Right atrium auricular region (tissue), 2 donors: ENCODE data around the gene ATXN1. TPM values are rescaled to one million over a fixed set of nuclear protein-coding genes. Genes with fewer than 3 reads are reported as not detected.
A peak's percentile ranks its signal among the peaks of the same experiment; 100 is the strongest.
"Not testable (repeated sequence)": the region's sequence is repeated elsewhere in the genome, so short reads cannot be mapped to it uniquely, and the experiment has no call there.

ENCODE experiments used
- DNase-seq: peaks from one replicate; pipeline ENCODE4 v3.0.0-alpha.2; 2019; ENCODE audit warnings: low spot score
- H3K27ac ChIP-seq, 2 donors: fragments of 200-600 bp; sonication (generic); 1 replicate in 1 of 2; 2 replicates in 1 of 2; pipeline ENCODE4 v1.5.1; 2016 to 2019
- H3K27me3 ChIP-seq, 2 donors: fragments of 200-600 bp; sonication (generic); one replicate each; pipeline versions ENCODE4 v1.5.1 to v1.6.0; 2017 to 2019
- H3K36me3 ChIP-seq: fragments of 200-600 bp; sonication (generic); one replicate; pipeline ENCODE4 v1.5.1; 2016
- H3K4me1 ChIP-seq, 2 donors: fragments of 200-600 bp; sonication (generic); one replicate each; pipeline versions ENCODE4 v1.5.1 to v1.6.0; 2017 to 2019
- H3K4me3 ChIP-seq, 2 donors: fragments of 200-600 bp; sonication (generic); 1 replicate in 1 of 2; 2 replicates in 1 of 2; pipeline ENCODE4 v1.5.1; 2017 to 2019; ENCODE audit warnings: mild to moderate bottlenecking in 1 of 2, moderate library complexity in 1 of 2
- H3K9me3 ChIP-seq, 2 donors: fragments of 200-600 bp; sonication (generic); one replicate each; pipeline ENCODE4 v1.5.1; 2019
- CTCF ChIP-seq, 2 donors: fragments of 200-600 bp; sonication (generic); IDR thresholded peaks; one replicate each; pipeline ENCODE4 v1.5.1; 2019; ENCODE audit warnings: antibody characterized with exemption in 2 of 2
- total RNA-seq, 2 donors: library from RNA; depleted of rRNA; stranded (reverse); fragments of >200 nt; gene quantifications; one replicate each; pipeline ENCODE4 v1.1.0, GENCODE V29; 2016

Gene ATXN1
- total RNA-seq, 2 donors from 2014 or later: 41.8 to 62.0 TPM

GRCh38 chr6:16386057-16386456, 375.2 kb downstream of the ATXN1 start:
- H3K4me1 ChIP-seq: peaks cover 0 to under 1% of the 10 kb centered on the region in 2 donors
- H3K36me3 ChIP-seq: no peaks in the 10 kb centered on the region
- no peak overlapping the region for H3K27ac ChIP-seq
- H3K9me3 ChIP-seq: no peaks in the 10 kb centered on the region
- H3K27me3 ChIP-seq: no peaks in the 10 kb centered on the region
- no peak for DNase-seq
- H3K4me3 ChIP-seq: no peak overlapping the region
- TF ChIP-seq CTCF (IDR thresholded peaks at IDR 0.05): no peak

GRCh38 chr6:16383607-16384206, 377.6 kb downstream of the ATXN1 start:
- no peaks in the 10 kb centered on the region for H3K36me3 ChIP-seq
- DNase-seq: no peak
- no peaks in the 10 kb centered on the region for H3K9me3 ChIP-seq
- no peaks in the 10 kb centered on the region for H3K27me3 ChIP-seq
- TF ChIP-seq CTCF (IDR thresholded peaks at IDR 0.05): no peak
- no peak overlapping the region for H3K27ac ChIP-seq
- no peak overlapping the region for H3K4me3 ChIP-seq
- H3K4me1 ChIP-seq: no peaks in the 10 kb centered on the region

- not testable (repeated sequence) for H3K4me3 ChIP-seq, H3K27ac ChIP-seq, H3K9me3 ChIP-seq, H3K27me3 ChIP-seq, H3K36me3 ChIP-seq, DNase-seq, H3K4me1 ChIP-seq
Observed at GRCh38 chr6:16381968-16382367, 379.3 kb downstream of the ATXN1 start.

GRCh38 chr6:16380220-16380809, 380.9 kb downstream of the ATXN1 start:
- peak overlapping the region; percentile 11 to 55 for H3K27ac ChIP-seq
- H3K4me1 ChIP-seq: peaks cover 0 to 17% of the 10 kb centered on the region in 2 donors

GRCh38 chr6:16378360-16378759, 382.9 kb downstream of the ATXN1 start:
- H3K4me3 ChIP-seq, H3K27me3 ChIP-seq, DNase-seq, H3K36me3 ChIP-seq, H3K27ac ChIP-seq, H3K9me3 ChIP-seq: not testable (repeated sequence)
- H3K4me1 ChIP-seq: peaks cover 0 to 24% of the 10 kb centered on the region in 2 donors

More at GRCh38 chr6:16380220-16380809, 380.9 kb downstream of the ATXN1 start:
- Histone ChIP-seq H3K36me3 (no peaks in the 10 kb centered on the region), H3K9me3 (no peaks in the 10 kb centered on the region), H3K4me3 (no peak overlapping the region), H3K27me3 (no peaks in the 10 kb centered on the region)
- DNase-seq: no peak
- TF ChIP-seq CTCF (IDR thresholded peaks at IDR 0.05): no peak

GRCh38 chr6:16377470-16377869, 383.8 kb downstream of the ATXN1 start:
- Histone ChIP-seq H3K4me3 (no peak overlapping the region), H3K27me3 (no peaks in the 10 kb centered on the region), H3K4me1 (peaks cover 0 to 24% of the 10 kb centered on the region in 2 donors), H3K36me3 (no peaks in the 10 kb centered on the region), H3K27ac (no peak overlapping the region), H3K9me3 (no peaks in the 10 kb centered on the region)
- DNase-seq: no peak
- no peak for TF ChIP-seq CTCF (IDR thresholded peaks at IDR 0.05)

- Histone ChIP-seq H3K4me1 (peaks cover 0 to 24% of the 10 kb centered on the region in 2 donors), H3K9me3 (no peaks in the 10 kb centered on the region), H3K27ac (no peak overlapping the region), H3K4me3 (no peak overlapping the region), H3K36me3 (no peaks in the 10 kb centered on the region), H3K27me3 (no peaks in the 10 kb centered on the region)
- no peak for DNase-seq
- TF ChIP-seq CTCF (IDR thresholded peaks at IDR 0.05): no peak
Observed at GRCh38 chr6:16375843-16376242, 385.4 kb downstream of the ATXN1 start.
